Stimulated activated CD8-positive, alpha-beta memory T cell treated with anti-CD3 and anti-CD28 coated beads, Interleukin-7, amount 100 ng/mL, for 1 hour (primary cell): ENCODE measurements around the gene DHRS3.

Source experiments
- DNase-seq, 2 donors: peaks; one replicate each; pipeline ENCODE4 v3.0.0-alpha.2; 2020; ENCODE audit warnings: low read depth in 2 of 2

The DHRS3 gene

DNA sequence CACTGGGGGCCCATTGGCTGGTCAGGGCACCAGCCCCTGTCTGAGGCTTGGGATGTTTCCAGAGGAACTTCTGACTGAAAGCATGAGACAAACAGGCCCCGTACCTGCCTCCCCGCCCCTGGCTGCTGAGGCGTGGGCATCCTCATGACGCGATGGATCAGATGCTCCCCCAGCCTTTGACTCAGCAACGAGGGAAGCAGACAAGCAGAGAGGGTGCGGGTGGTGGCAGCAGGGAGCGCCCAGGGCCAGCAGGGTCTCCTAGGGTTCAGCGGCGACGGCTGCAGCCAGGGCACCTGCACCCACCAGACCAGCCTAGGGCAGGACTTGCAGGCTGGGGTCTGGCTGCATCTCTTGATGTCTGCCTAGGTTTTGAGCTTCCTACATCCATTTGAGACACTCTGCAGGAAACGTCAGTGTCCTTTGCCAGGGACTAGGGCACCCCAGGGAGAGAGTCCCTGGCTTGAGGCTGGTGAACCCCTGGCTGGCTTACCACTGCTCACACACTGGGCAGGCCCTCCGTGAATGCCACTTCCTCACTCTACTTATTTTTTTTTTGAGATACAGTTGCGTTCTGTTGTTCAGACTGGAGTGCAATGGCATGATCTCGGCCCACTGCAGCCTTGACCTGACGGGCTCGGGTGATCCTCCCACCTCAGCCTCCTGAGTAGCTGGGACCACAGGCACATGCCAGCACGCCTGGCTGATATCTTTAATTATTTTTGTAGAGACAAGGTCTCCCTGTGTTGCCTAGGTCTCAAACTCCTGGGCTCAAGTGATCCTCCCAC lies 63.3 kb downstream of the DHRS3 start:
- DNase-seq: no peak

DNA sequence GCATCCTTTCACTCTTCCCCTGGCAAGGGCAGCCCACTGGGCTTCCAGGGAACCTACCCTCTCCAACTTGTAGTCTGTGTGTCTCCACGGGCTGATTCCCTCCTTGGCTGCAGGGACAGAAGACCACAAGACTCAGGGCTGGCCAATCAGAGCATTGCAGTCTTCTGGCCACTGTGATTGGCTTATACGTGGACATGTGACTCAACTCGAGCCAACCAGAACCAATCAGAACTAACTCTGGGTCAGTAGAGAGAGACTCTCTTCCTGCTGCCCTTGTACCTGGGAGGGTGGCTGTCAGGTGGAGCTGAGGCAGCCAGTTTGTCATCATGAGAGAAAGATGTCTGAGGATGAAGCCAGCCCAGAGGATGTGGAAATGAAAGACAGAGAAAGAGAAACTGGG lies 64.0 kb downstream of the DHRS3 start:
- no peak for DNase-seq

DNA sequence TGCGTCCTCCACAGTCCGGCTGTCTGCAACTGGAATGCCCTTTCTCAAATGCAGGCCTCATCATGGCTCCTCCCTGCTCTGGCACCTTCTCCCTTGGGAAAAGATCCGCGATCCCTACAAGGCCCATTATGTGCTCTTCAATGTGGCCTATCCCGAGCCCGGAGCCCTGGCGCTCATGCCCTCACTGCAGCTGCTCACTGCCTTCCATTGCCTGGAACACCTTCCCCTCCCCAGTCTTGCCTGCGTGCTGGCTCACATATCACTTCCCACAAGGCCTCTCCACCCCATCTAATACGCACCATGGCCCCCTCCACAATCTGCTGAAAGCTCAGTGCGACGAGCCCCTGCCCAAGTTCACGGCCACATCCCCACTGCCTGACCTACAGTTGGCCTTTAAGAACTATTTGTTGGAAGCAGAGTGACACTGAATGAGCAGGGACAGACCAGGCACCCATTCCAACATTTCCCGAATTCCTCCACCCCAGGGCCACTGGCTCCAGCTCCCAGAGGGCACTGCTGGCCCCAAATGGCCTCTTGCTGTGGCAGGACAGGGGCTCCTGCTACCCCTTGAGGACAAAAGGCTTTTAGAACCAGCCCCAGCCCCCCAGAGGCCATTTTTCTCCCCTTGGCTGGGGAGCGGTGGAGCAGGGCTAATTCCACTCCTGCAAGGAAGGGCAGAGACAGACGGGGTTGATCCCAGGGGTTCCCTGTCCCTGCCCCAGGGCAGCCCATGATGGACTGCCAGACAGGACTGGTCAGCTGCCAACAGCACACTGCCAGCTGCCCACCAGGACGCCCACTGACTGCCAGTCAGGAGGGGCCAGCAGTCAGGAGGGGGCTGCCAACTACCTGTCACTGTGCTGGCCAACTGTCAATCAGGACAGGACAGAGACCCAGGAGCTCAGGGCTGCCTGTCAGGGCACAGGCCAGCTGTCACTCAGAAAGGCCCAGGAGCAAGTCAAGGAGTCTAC lies 64.8 kb downstream of the DHRS3 start:
- DNase-seq: no peak

DNA sequence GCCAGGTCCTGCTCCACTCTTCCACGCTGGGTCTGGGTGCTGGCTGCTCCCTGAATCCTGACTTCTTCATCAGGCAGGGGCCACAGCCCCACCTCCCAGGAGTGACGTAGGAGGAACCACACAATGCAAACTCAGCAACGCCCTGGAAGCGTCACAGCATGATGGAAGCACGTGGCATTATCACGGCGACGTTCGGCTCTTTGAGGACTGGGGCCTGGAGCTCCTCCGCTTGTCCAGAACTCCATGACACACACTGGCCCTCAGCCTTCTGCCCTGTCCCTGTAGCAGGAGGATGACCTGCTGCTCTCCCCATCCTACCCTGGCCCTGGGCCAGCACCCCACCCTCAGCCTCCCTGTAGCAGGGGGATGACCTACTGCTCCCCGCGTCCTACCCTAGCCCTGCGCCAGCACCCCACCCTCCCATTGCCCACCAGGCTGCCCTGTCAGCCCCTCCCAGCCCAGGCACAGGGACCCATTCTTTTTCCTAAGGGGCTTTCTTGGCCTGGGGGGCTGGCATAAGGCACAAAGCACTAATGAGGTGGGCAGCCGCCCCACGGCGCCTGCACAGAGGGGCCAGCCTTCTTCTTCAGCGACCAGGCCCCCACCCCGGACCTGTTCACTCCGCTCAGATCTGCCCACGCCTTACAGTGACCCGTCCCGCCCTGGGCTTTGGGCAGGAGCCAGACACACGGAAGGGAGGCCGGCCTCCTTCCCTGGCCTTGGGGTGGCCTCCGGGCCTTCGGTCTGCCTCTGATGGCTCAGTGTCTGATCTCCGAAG lies 65.7 kb downstream of the DHRS3 start:
- no peak for DNase-seq

DNA sequence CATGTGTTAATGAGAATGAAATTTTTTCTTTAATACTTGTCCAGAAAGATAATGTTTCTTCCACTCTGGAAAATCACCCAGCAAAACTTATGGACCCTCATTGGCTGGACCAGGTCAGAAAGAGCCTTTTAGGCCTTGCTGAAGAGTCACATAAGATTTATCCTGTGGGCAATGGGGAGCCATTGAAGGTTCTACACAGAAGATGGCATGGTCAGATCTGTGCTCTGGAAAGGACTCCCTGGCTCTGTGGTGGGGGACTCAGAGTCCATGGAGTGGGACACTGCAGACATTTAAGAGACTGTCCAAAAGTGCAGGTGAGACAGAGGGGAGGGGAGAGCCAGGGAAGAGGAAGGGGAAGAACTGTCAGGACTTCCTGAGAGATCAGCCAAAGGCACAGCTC lies 66.4 kb downstream of the DHRS3 start:
- no peak for DNase-seq

DNA sequence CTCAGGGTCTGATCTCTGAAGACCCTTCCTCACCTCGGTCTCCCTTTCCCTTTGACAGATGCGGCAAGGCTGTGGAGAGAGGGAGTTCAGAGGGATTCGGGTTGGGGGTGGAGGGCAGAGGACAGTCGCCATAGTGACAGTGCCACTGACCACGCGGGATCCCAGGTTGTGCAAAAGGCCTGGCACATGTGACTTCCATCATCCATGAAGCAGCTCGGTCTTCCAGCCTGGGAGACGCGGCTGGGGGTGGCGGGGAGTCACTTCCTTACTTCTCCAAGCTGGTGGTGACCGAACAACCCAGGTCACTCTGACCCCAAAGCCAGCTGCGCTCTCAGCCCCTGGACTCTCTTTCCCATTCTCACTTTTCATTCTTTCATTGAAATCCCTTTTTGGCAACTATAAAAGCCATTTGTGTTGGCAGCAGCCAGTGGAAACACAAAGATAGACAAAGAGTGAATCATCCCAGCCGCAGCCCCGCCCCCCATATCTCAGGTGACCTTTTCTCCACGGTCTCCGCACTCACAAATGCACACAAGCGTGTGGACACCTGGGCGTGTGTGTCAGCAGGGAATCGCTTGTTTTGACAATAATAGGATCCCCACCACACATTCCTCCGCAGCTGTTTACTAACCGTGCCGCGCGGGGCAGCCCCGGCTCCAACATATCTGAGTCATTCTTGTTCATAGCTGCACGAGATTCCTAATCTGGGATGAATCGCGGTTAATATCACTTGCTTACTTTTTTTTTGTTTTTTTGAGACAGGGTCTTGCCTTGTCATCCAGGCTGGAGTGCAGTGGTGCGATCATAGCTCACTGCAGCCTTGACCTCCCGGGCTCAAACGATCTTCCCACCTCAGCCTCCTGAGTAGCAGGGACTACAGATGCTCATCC lies 68.3 kb downstream of the DHRS3 start:
- no peak for DNase-seq

DNA sequence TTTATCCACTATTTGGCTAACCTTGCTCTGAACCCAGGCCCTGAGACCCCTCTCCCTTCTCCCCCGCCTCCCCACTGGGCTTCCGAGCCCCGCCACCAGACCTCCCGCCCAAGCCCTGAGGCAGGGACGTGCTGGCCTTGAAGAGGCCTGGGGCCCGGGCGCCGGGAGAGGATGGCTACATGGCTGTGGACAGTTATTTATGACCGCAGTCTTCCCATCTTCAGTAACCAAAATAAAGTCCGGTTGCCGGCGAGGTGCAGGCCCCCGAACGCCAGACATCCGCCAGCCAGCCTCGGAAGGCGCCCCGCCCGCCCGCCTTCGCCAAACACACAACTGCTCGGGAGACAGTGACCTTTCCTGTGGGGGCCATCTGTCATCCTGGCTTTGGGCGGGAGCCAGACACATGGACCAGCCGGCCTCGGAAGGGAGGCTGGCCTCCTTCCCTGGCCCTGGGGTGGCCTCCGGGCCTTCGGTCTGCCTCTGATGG lies 69.0 kb downstream of the DHRS3 start:
- no peak for DNase-seq

DNA sequence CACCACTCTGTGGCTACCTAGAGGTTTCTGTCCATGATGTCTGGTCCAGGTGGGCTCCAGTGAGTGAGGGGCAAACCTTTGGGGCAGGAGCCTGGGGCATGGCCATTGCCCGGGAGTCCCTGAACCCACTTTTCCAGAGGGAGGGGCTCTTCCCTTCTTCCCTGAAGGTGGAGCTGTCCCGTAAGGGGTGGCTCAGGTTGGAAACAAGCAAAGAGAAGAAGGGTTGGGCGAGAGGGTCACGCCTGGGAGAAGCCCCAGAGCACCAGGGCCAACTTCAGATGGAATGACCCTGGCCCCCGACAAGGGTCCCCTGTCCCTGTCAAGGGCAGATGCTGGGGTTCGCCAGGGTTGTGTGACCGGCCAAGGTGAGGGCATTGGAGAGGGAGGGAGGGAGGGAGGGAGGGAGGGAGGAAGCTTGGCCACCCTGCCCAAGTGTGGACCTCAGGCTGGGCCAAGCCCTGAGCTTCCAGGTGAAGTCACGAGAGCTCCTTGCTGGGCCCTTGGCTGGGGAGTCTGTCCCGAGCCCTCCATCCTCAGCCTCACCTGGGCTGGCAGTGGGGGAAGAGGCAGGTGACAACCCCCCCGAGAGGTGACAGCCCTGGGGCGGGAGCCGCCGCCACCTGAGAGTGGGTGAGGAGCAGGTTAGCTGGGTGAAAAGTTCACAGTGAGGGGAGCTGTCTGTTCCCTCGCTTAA lies 69.6 kb downstream of the DHRS3 start:
- no peak for DNase-seq

DNA sequence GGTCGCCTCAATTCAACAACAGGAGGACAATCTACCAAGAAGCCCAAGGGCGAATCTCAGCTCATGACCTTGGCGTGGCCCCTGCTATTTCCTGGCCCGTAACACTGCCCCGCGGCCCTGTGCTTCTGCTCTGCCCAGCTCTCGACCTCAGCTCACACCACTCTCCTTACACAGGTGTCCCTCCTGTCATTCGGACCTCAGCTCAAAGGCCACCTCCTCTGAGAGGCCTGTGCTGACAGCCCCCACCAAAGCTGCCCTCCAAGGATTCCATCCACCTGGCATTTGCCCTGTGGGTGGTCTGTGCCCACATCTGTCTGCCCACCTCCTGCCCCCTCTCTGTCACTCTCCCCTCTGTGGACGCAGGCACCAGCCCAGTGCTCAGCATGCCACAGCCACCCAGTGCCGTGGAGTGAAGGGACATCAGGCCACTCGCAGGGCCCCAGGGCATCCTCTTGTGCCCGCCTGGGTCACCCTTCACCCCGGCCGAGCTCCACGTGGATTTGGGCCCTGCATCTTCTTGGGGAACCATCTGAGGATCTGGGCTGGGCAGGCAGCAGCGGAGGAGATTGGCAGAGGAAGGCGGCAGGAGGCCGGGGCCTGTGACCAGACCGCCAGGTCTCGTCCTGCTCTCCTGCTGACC lies 70.3 kb downstream of the DHRS3 start:
- DNase-seq: no peak

DNA sequence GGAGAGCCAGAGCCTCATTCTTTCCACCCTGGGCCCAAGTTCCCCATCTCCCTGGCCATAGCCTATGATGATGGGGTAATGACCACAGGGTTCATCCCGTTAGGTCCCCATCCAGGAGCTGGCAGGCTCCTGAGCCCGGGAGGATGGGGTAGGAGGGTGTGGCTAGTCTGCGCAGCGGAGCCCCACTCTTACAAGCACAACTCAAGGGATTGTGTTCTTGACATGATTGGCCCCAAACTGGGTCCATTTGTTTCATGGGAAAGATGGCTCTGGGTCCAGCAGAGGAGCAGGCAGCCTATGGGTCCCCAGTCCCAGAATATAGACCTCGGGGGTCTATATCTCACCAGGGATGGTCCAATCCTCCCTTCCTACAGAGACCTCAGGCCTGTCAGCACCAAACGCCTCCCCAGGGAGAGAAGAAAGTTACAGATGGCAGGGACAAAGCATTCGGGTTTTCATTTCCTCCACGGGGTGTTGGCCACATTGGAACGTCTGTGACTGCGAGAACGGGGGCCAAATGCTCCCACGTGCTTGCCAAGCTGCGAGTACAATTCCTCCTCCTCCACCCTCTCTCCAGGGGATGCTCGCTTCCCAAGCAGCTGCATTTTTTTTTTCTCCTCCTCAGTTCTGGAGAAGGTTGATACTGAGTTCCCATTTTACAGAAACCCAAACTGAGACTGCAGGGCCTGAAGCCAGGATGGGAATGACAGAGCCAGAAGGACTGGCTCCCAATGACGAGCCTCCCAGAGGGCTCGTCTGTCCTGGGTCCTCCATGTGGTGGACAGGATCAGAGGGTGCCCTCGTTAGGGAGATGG lies 71.0 kb downstream of the DHRS3 start:
- DNase-seq: no peak

DNA sequence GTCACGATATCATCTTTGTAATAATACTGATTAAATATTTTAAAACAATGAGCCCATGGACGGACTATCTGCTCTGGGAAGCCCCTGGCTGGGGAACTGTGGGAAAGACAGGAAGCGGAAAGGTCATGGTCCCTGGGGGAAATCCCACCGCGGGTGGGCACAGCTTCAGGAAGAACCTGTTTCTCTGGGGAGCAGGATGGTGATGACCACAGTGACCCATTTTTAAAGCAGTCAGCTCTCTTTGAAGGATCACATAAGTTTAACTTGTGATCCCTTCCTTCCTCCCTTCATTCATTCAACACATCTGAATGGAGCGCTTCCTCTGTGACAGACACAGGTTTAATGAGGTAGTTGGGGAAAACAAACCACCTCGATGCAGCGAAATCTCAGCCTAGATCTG lies 73.0 kb downstream of the DHRS3 start:
- no peak for DNase-seq

DNA sequence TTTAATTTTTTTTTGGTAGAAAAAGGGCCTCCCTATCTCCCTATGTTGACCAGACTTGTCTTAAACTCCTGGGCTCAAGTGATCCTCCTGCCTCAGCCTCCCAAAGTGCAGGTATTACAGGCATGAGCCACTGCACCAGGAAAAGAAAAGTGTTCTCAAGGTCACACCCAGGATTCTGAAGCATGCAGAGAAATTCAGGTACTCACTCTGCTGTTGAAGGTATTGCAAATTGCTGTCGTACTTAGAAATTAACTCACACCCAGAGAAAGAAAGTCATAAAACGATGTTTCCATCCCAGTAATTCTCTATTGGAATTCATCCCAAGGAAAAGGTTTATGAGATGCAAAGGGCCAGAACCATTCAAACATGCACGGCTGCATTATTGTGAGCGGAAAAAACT lies 73.7 kb downstream of the DHRS3 start:
- DNase-seq: no peak

DNA sequence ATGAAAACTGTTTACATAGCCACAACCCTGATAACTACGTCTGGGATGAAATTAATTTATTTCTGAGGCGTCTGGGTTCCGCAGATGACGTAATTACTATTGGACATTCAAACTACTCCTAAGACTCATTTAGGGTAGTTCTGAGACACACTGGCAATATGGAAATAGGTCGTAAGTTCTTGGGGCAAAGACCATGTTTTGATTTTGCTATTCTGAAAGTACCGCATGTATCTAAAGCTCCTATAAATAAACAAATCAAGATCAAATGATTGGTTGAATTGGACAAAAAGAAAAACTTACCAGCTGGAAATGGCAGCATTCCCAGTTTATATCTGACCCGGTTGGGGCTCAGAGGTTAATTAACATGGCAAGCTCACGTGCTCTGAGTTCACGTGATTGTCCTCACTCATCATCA lies 74.3 kb downstream of the DHRS3 start:
- DNase-seq: no peak

DNA sequence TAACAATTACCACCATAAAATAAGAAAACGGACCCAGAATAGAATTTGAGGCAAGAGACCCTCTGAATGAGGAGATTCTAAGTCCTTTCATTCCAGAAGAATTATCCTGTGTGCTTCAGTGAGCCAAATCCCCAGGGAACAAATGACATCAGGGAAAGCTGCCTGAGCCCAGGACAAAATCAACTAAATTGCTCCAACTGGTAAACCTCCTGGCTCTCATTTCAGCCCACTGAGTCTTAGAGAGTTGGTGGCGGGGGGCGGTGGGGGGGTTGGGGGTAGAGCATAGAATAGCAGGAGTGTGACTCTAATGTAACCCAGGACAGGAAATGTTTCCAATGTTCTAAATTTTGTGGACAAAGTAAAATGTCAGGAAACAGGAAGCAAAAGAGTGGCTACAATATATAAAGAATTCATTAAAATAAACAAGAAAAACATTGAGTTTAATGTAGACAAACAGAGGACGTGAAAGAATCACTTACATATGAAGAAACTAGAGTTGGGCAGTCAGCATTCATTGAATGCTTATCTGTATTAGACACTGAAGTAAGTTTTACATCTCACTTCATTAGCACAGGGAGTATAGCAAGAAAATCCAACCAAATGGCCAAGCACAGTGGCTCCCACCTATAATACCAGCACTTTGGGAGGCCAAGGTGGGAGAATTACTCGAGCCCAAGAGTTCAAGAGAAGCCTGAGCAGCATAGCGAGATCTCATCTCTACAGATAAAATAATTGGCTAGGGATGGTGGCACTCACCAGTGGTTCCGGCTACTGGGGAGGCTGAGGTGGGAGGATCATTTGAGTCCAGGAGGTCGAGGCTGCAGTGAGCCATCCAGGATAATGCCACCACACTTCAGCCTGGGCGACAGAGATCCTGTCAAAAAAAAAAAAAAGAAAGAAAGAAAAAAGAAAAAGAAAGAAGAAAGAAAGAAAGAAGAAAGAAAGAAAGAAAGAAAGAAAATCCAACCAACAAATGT lies 75.1 kb downstream of the DHRS3 start:
- no peak for DNase-seq

DNA sequence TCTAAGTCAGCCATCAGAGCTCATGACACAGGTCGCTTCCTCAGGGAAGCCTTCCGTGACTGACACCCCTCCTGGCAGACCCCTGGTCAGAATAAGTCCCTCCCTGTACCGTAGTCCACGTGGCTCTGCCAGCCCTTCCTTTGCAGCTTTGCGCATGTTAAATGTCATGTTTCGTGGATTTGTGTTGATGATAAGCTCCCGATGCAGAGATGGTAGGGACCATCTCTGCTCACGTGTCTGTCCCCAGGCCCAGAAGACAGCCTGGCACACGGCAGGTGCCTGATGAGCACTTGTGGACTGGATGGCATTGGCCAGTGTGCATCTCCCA lies 75.9 kb downstream of the DHRS3 start:
- no peak for DNase-seq

DNA sequence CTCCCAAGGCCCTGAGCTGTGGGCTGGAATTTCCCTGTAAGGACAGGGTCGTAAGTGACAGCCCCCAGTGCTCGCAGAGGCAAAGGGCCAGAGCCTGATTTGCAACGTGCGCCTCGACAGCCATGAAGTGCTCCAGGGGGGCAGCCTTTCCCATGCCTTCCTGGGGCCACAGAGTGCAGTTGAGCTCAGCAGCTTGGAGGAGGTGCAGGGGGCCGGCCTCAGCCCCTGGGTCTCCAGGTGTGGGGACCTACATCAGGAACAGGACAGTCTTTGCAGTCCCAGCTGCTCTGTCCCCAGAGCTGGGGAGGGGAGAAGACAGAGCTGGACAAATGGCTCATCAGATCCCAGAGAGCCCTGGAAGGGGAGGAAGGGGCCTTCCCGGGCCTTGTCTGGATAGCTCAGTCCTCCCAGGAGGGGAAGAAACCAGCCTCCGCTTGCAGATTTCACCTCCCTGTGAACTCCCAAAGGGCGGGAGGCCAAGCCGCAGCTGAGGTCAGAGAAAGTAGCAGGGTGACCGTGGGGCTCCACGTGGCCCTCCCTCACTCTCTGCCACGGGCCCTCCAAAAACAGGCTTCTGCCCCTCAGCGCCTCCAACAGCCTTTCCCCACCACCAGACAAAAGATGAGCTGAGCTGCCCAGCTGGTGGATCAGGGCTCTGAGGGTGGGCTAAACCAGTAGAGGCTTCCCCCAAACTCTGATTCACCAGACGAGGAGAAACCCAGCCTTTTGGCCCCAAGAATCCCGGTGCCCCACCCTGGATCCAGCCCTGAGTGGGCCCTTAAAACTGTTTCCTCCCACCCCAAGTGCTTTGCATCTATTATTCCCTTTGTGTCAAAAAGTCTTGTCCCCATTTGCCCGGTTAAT lies 76.5 kb downstream of the DHRS3 start:
- no peak for DNase-seq
